Activated effector memory CD4-positive, alpha-beta T cell treated with anti-CD3 and anti-CD28 coated beads, Interleukin-2, amount 50 U/mL, for 16 hours (primary cell): ENCODE results near the gene GALNT9.

ENCODE experiments used
- DNase-seq: peaks from one replicate; pipeline ENCODE4 v3.0.0-alpha.2; 2020

GALNT9 gene

DNA sequence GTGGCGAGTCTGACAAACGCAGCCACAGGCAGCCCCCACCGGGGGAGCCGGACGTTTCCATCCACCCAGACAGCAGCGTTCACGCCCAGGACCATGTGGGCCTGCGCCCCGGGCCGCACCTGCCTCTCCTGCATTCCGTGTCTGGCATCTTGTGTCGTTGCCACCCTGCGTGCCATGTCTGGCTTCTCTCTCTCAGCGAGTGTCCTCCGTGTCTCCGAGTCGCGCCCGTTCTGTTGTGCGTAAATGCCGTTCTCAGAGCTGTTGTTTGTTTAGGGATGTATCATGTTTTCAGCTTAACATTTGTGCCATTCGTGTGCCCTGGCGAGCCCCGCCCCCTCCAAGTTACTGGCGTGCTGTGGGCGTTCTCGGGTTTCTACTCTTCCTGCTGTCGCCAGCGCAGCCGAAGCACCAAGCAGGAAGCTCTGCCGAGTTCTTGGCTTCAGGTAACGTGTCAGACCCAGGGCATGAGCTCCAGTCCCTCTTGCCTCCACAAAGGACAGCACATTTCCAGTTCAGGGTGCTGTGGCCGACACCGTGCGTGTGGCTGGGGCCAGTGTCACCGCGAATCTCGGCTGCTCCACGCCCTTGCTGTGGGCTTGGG is 150.5 kb downstream of the GALNT9 start:
- DNase-seq, result peak; percentile 81

DNA sequence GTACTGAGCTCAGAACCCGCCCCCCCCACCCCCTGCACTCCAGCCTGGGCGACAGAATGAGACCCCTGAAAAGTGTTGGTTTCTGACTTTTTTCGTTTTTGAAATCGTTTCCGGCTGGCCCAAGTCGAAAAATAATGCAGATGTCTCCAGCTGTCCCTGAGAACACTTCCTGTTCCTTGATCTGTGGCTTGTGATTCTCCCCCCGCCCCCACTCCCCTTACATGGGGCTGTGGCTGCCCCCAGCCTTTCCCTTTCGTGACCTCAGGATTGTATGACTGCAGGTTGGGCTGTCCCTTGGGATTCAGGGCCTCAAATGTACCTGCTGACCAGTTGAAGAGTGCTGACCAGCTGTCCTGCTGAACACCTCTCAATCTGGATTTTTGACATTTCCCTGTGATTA is 151.1 kb downstream of the GALNT9 start:
- no peak for DNase-seq

DNA sequence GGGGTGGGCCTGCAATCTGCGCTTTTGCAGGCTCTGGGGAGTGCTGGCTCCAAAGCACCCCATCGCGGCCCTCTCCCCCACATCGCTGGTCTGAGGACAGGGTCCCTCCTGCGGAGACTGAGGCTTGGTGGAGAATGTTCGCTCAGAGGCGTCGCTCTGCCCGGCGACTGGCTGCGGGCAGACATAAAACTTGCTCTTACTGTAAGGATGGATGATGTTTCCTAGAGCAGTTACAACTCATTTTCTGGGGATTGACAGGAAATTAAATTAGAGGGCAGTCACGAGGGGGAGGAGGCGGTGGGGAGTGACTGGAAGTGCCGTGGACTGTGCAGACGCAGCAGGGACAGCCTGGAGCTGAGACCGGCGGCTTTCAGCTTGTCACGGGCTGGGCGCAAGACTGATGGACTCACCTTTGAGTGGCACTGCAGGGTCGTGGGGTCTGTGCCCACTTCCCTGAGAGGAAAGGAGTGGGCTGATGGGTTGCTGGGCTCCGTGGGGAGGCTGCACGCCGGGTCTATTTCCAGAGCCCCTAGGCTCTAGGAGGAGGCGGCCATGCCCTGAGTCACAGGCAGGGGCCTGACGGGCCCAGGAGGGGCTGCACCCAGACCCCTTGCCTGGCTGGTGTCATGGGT is 152.4 kb downstream of the GALNT9 start:
- no peak for DNase-seq

DNA sequence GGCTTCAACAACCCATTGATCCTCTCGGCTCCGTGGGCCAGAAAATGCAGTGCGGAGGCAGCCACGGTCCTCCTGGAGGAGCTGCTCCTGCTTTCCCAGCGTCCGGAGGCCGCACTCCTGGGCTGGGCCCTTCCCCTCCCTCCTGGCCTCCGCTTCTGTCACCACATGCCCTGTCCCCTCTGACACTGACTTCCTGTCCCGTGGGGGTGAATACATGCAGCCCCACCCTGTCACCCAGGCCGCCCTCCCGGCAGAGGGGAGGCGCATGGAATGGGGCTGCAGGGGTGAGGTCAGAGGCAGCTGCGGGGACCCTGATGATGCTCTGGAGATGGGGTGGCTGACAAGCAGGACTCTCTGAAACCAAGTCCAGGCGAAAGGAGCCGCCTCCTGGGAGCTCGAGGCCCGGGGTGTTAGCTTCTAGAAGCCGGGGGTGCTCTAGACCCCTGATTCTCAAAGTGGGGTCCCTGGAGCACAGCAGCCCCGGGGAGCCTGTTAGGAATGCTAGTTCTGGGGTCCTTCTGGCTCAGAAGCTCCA is 152.9 kb downstream of the GALNT9 start:
- no peak for DNase-seq

DNA sequence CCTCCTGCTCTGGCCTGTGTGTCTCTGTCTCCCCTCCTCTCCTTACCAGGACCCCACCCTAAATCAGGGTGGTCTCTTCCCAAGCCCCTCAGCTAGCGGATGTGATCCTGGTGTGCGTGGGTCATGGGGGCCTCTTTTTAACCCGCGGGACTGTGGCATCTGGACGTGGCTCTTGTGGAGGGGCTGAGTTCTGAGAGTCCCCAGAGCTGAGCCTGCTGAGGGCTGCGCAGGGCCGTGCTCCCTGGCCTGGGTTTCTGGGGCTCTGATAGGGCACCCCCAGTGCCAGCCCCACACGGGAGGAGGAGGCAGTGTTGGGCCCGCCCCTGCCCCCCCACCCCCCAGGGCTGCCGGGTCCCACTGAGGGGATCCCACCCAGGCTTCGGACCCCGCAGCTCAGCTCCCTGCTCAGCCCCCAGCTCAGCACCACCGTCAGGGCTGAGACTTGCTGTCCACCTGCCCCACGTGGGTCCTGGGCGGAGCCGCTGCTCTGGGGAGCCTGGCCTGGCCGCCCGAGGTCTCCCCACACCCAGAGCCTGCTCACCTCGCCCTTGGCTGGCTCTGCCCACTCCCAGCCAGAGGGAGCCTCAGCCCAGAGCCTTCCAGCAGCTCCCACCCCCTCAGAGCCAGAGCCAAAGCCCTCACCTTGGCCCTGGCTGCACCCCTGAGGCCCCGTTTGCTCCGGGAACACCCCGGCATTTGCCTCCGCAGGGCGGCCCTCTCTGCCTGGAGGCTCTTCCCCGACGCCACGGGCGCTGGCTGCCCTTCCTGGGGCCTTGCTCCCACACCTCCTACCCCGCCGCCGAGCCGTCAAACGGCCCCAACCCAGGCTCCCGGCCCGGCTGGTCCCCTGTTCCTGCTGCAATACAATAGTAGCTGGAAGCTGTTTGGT is 153.6 kb downstream of the GALNT9 start:
- no peak for DNase-seq

DNA sequence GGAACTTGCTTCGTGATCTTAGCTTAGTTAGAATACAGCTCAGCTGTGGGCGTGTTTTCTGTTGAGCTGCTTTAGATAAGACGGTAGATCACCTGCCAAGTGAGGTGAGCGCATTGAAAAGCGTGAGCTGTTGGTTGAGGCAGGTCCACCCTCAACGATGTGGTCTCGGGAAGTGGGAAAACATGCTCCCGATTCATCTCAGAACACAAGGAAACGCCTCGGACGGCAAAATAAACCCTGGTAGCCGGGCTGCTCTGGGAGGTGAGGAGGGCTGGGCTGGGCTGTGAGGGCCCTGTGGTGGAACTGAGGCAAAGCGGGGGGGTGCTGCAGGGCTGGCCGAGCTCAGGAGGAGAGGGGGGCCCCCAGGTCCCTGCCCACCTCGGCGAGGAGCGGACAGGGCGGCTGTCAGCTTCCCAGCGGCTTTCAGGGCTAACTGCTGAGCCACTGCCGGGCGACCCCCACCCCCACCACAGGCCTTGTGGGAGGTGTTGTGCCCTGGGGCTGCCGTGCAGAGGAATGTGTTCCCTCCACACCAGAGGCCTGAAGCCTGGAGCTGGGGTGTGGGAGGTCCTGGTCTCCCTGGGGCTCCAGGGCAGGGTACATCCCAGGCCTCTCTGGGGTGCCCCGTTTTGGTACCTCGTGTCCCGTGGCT is 154.4 kb downstream of the GALNT9 start:
- no peak for DNase-seq

DNA sequence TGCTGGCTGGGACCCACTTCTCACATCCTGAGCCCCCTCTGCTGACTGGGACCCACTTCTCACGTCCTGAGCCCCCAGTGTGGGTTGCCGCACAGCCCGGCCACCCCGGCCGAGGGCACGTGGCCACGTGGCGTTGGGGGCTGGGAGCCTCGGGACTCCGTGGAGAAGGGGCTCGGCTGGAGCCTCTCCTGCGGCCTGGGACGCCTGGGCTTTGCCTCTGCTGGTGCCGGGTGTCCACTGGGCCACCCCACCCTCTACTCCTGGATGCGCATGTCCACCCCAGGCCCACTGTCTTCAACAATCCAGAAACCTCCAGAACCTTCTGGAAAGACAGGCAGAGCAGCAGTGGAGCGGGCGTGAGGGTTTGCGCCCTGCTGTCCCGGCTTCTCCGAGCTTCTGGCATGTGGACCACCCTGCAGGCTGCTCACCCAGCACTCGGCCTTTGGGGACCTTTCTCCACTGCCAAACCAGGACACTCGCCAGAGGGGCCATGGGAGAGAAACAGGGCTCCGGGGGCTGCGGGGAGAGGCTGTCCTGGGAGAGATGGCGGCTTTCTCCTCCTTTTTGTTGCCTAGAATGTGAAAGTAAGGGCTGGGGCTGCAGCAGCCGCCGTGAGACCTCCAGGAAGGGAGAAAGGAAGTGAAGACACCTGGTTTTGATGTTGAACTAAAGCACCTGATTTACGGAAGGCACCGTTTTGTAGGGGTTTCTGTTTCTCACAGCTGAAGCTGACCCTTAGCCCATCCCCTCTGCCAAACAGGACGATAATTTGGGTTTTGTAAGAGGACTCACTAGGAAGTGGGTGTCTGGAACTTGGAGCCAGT is 155.2 kb downstream of the GALNT9 start:
- DNase-seq, result no peak

DNA sequence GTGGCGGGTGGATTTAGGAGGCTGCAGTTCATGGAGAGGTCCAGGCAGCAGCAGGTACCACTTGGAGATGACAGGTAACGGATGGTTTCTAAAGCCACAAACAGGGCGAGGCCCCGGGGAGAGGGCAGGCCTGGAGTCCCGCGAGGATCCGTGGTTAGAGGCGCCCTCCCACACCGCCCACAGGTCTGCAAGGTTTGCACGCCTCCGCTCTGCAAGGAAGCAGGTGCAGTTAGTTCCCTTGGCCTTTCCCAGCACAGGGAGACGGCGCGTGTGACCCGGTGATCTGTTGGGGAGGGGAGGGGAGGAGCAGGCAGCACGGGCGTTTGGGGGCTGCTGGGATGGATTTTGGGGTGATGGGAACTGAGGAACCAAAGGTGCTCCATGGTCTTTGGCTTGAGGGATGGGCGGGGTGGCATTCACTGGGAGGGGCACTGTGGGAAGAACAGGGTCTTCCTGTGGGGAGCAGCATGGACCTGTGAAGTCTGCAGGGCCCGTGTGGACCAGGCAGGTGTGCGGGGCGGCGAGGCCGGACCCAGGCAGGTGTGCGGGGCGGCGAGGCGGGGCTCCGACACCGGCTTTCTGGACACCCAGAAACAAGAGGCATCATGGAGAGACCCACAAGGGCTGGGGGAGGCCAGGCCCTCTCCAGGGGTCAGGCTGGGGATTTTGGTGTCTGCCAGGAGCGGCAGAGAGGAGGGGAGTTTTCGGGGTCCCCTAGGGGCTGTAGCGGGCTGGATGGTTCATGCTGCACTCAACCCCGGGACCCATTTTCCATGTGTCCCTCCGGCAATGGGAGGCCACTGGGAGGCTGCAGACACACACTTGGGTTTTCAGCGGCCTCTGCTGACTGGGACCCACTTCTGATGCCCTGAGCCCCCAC is 156.0 kb downstream of the GALNT9 start:
- DNase-seq, result no peak

GRCh38 chr12:132172619-132173018 is 156.8 kb downstream of the GALNT9 start:
- DNase-seq, result no peak

GRCh38 chr12:132171968-132172521 is 157.3 kb downstream of the GALNT9 start:
- no peak for DNase-seq

GRCh38 chr12:132171293-132171967 is 158.0 kb downstream of the GALNT9 start:
- no peak for DNase-seq

DNA sequence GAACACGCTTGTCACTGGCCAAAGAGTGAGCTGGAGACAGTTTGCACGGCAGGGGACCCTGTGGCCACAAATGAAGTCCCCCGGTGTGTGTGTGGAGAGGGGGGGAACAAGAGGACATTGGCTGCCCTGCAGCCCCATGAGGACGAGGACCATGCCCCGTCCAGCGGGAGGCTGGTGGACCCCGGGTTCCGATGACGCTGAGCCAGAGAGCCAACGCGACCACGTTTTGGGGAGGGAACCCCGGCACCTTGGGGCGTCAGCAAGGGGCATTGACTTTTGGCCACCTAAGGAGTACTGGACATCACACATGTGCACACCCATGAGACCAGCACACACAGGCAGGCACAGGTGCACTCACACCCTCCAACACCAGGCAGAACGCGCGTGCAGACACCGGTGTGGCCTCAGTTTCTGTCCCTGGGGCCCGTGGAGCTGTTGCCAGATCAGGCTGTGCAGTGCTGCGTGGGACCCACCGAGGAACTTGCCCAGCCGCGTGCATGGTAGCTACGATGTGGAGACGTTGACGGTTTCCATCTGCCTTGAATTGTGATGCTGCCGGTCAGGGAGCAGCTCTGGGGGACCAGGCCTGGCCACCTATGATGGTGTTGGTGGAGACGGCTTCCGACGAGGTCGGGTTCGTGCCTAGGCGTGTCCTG is 158.6 kb downstream of the GALNT9 start:
- DNase-seq, result no peak

DNA sequence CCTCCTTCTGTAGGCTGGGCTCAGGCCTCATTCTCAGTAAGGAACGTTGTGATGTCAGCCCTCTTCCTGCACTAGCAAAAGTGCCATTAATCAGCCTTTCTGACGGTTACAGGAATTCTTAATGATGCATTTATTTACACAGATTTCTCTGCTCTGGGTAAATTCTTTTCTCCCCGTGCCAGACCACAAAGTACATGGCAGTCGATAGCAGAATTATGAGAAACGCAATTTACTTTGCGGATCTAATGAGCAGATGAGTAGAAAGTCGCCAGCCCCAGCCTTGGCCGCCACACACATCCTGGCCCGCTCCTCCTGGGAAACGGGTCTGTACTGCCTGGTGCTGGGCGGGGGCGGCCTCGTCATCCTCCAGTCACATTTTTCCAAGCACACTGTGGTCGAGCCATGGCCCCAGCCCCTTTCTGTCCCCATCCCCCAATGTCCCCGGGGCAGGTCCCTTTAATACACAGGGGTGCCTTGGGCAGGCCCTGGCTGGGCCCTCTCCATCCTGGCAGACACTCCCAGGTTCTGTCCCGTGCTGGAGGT is 159.2 kb downstream of the GALNT9 start:
- no peak for DNase-seq

- DNase-seq, result no peak
Measured at GRCh38 chr12:132169376-132169775, 160.0 kb downstream of the GALNT9 start.

GRCh38 chr12:132168311-132169031 is 160.9 kb downstream of the GALNT9 start:
- no peak for DNase-seq

GRCh38 chr12:132167611-132168310 is 161.6 kb downstream of the GALNT9 start:
- DNase-seq, result no peak

DNA sequence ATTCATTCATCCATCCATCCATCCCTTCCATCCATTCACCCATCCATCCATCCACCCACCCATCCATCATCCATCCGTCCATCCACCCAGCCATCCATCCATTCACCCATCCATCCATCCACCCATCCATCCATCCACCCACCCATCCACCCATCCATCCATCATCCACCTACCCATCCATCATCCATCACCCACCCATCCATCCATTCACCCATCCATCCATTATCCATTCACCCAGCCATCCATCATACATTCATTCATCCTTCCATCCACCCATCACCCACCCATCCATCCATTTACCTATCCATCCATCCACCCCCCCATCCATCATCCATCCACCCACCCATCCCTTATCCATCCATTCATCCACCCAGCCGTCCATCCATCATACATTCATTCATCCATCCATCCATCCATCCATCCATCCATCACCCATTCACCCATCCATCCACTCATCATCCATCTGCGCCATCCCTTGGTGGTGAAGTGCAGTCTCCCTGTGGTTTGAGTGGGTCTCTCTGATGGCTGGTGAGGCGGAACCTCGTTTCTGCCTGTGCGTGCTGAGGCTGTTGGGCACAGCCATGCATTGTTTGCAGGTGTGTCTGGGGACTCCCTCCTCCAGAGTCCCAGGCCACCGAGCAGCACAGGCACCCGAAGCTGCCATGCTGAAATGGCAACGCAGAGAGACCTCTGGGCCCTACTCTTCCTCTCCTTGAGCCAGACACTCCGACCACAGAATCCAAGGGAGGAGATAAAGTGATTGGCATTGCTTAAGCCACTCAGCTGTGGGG is 162.4 kb downstream of the GALNT9 start:
- no peak for DNase-seq
